GM21528 (cell line): Measurements from ENCODE around the gene LKAAEAR1.

Experiments
- ATAC-seq: cut with Tn5 transposase; IDR thresholded peaks from one replicate; pipeline ENCODE4 v1.9.1; 2021; ENCODE audit warnings: mild to moderate bottlenecking, moderate library complexity; ENCODE audit not compliant: unreplicated experiment, low FRiP score

LKAAEAR1 gene

GRCh38 chr20:64111841-64112641 is 27.8 kb upstream of the LKAAEAR1 start:
- no peak for ATAC-seq

GRCh38 chr20:64110411-64111068 is 26.3 kb upstream of the LKAAEAR1 start:
- no peak for ATAC-seq

GRCh38 chr20:64109831-64110391 is 25.7 kb upstream of the LKAAEAR1 start:
- ATAC-seq, result no peak

GRCh38 chr20:64108731-64109681 is 24.8 kb upstream of the LKAAEAR1 start:
- ATAC-seq, result no peak

- ATAC-seq, result no peak
Observed at GRCh38 chr20:64107736-64108457, 23.7 kb upstream of the LKAAEAR1 start.

GRCh38 chr20:64106981-64107735 is 23.0 kb upstream of the LKAAEAR1 start, which contains the start of gene NPBWR2:
NPBWR2 (minus strand) TSS chr20:64107565; CDS start chr20:64106831, 734 bp downstream.
- ATAC-seq, result no peak

GRCh38 chr20:64106435-64106961 is 22.3 kb upstream of the LKAAEAR1 start:
- ATAC-seq, result no peak

- no peak for ATAC-seq
Observed at GRCh38 chr20:64105846-64106434, 21.7 kb upstream of the LKAAEAR1 start.

- no peak for ATAC-seq
Observed at GRCh38 chr20:64104667-64105451, 20.7 kb upstream of the LKAAEAR1 start.

- ATAC-seq, result no peak
Observed at GRCh38 chr20:64103871-64104666, 19.9 kb upstream of the LKAAEAR1 start.

GRCh38 chr20:64102647-64103354 is 18.6 kb upstream of the LKAAEAR1 start:
- no peak for ATAC-seq

GRCh38 chr20:64101731-64102621 is 17.8 kb upstream of the LKAAEAR1 start:
- ATAC-seq, result no peak

GRCh38 chr20:64100946-64101688 is 16.9 kb upstream of the LKAAEAR1 start:
- no peak for ATAC-seq

- no peak for ATAC-seq
Observed at GRCh38 chr20:64100566-64100888, 16.3 kb upstream of the LKAAEAR1 start.
